Stimulated activated CD8-positive, alpha-beta memory T cell treated with anti-CD3 and anti-CD28 coated beads, Interleukin-2, amount 100 ng/mL, for 48 hours (primary cell): ENCODE results near the gene CTNNA1.

Source experiments
- DNase-seq, 2 donors: peaks; one replicate each; pipeline ENCODE4 v3.0.0-alpha.2; 2020; ENCODE audit warnings: low read depth in 2 of 2

The CTNNA1 gene

GRCh38 chr5:138929571-138929955, 176.3 kb downstream of the CTNNA1 start:
- DNase-seq, result no peak

GRCh38 chr5:138930371-138931097, 177.3 kb downstream of the CTNNA1 start:
- no peak for DNase-seq

GRCh38 chr5:138932171-138932810, 179.1 kb downstream of the CTNNA1 start:
- DNase-seq, result no peak

DNA sequence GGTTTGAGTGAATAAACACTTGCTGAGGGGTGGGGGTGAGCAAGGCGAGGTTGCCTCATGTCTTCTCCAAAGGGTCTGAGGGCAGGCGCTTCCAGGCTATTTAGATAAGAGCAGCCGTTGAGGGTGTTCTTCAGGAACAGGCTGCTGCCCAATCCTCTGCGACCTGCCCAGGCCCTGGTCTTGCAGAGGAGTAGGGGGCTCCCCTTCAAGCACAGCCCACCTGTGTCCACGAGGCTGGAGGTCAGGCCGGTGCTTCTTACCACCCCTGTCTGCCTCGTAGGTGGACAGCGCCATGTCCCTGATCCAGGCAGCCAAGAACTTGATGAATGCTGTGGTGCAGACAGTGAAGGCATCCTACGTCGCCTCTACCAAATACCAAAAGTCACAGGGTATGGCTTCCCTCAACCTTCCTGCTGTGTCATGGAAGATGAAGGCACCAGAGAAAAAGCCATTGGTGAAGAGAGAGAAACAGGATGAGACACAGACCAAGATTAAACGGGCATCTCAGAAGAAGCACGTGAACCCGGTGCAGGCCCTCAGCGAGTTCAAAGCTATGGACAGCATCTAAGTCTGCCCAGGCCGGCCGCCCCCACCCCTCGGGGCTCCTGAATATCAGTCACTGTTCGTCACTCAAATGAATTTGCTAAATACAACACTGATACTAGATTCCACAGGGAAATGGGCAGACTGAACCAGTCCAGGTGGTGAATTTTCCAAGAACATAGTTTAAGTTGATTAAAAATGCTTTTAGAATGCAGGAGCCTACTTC, 180.5 kb downstream of the CTNNA1 start:
- no peak for DNase-seq

DNA sequence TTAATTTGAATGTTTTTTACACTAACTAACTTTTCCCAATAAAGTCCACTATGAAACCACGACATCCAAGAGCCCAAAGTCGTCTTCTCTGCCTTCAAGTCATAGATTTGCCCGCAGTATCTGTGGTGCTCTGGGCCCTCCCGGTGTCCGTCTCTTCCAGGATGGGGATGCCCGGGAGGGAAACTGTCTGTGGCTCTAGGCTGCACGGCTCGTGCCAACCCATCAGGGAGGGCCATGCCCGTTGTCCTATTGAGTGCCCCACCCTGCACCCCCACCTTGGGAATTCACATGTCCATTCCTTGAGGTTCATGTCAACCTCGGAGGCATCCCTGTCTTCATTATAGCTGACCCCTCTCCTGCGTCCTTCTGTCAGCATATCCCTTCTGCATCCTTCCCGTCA, 181.7 kb downstream of the CTNNA1 start:
- no peak for DNase-seq

DNA sequence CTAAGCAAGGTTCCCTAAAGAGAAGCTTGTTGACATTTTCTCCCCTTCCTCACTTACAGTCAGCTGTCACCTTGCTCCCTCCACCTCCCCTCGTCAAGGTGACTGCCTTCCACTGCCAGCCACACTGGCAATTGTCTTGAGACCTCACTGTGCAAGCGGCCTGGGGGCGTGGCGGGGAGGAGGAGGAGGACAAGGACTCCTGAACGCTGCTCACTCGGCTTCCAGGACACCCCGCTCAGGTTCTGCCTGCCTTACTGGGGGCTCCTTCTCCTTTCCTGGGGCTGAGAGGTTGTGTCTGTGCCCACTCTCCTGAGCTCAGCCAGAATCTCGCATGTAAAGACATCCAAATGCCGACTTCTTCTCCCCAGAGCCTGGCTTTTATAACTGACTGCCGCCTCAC, 182.2 kb downstream of the CTNNA1 start:
- no peak for DNase-seq

GRCh38 chr5:138936225-138936967, 183.2 kb downstream of the CTNNA1 start:
- no peak for DNase-seq

DNA sequence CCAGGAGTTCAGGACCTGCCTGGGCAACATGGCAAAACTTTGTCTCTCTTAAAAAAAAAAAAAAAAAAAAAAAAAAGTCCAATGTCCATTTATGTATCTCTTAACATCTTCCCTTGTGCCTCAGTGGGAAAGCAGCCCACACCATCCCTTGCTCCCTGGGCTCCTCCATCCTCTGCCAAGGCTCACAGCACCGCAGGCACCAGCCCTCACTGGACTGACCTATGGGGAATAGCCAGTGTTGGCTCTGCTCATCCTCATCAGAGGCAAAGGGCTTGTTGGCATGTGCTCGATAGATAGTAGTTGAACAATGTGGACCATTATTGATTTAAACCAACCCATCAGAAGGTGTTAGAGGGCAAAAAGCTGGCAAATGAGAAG, 183.7 kb downstream of the CTNNA1 start:
- no peak for DNase-seq

GRCh38 chr5:138937392-138938387, 184.5 kb downstream of the CTNNA1 start:
- DNase-seq, result no peak

DNA sequence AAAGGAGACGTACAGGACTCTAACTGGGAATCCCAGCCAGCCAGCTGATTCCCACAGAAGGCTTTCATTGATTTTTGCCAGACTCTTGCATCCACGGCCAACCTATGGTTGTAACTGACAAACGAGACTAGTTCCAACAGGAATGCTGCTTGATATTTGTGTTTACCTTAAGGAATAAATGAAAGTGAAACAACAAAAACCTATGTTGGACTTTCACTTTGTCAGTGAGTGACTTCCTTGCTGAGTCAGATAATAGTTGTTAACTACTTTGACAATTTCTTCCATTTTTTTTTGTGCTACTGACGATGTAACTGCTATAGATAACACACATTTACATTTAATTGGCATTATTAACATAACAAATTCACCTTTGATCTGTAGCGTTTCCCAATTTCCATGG, 185.3 kb downstream of the CTNNA1 start:
- DNase-seq, result no peak

DNA sequence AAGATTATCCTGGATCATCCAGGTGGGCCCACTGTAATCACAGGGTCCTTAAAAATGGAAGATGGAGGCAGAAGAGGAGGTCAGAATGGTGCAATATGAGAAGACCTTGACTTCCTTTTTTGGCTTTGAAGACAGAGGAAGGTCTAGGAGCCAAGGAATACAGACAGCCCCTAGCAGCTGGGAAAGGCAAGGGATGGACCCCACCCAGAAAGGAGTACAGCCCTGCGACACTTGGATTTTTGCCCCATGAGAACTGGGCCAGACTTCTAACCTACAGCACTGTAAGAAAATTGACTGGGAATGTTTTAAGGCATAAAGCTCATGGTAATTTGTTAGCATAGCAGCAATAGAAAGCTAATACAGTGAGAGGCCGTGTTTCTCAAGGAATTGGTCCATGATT, 188.8 kb downstream of the CTNNA1 start:
- DNase-seq, result no peak

GRCh38 chr5:138942861-138943260, 189.6 kb downstream of the CTNNA1 start:
- DNase-seq, result no peak

DNA sequence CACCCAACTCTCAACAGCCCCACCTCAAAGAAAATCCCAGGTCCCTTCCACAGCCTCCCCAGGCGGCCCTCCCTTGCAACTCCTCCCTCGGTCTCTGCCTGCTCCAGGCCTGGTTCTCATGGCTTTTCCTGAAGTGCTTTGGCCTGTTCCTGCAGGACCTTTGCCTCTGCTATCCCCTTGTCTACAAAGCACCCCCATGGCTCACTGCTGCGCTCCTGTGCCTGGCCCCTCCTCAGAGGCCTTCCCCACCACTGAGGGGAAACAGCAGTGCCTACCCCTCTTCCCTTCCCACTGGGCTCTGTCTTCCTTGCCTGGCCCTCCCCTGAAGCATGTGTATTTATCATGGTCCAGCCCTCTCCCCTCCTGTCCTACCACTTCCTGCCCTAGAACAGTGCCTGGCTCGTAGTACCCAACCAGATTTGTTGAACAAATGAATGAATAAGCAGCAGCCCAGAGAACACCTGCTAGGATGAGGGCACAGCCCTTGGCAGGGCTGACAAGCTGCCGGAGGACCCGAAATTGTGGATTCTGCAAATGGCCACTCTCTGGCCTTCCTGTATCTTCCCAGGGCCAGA, 190.5 kb downstream of the CTNNA1 start:
- no peak for DNase-seq

- DNase-seq, result no peak
Measured at GRCh38 chr5:138944527-138945322, 191.5 kb downstream of the CTNNA1 start.

DNA sequence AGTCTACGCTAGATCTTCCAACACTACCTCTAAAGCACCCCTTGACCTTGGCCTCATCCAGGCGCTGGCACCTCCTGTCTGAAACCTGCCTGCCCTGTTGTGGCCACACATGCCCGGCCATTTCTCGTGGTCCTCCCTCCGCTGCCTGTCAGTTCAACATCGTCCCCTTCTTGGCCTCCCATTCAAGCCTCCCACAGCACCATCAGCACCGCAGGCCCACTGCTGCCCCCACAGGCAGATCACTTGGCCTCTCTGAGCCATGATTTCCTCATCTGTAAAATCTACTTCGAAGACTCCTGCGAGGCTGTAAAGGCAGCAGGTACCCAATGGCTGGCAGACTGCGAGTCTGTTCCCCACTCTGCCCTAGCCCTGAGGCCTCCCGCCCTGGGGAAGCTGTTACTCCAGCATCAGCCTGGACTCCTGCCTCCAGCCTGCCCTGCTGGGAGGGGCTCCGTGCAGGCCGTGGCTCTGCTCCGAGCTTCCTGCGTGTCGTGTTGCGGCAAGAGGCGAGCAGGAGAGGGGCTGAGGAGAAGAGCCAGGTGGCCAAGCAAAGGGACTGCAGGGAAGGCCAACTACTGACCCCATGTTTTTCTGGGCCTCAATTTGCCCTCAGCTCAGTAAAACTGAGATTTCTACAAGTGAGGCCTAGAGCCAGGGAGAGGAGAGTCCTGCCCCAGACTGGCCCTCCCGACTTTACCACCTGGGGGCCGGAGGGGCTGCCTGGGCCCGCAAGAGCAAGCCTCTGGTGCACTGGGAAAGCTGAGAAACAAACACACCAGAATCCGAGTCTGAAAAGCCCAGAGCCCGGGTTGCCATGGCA, 192.4 kb downstream of the CTNNA1 start:
- no peak for DNase-seq

DNA sequence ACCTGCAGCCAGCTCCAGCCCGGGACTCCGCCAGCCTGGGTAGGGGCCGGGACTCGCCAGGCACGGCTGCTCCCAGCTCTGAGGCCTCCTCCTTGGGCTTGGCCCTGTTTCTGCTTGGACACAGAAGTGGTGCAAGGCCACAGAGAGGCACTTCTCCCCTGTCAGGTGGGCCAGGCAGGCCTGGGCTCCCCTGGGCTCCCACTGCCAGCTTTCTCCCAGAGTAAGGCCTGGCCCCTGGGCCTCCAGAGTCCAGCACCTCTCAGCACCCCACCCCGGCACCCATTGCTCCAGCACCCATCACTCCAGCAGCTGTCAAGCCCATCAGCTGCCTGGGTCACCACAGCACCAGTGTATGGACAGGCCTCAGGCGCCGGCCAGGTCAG, 193.0 kb downstream of the CTNNA1 start:
- DNase-seq, result no peak

- DNase-seq, result no peak
Measured at GRCh38 chr5:138946831-138947560, 193.8 kb downstream of the CTNNA1 start.

GRCh38 chr5:138947780-138948179, 194.6 kb downstream of the CTNNA1 start:
- no peak for DNase-seq
